NB4 (cell line): Measurements from ENCODE around the gene BRWD1.
"Not testable (repeated sequence)": the region's sequence is repeated elsewhere in the genome, so short reads cannot be mapped to it uniquely, and the experiment has no call there.

Experiments
- CTCF ChIP-seq: IDR thresholded peaks from one replicate; pipeline ENCODE4 v1.5.1; 2012; ENCODE audit warnings: low read depth, low read length
- MAX ChIP-seq: IDR thresholded peaks from 2 replicates; pipeline ENCODE4 v1.6.1; 2011; ENCODE audit warnings: low read depth, low read length
- MYC ChIP-seq: IDR thresholded peaks from 2 replicates; pipeline ENCODE4 v1.6.1; 2011; ENCODE audit warnings: low read depth, low read length
- POLR2A ChIP-seq: IDR thresholded peaks from 2 replicates; pipeline ENCODE4 v1.6.1; 2011; ENCODE audit warnings: mild to moderate bottlenecking; ENCODE audit not compliant: insufficient read length; ENCODE audit errors: extremely low read depth

DNA sequence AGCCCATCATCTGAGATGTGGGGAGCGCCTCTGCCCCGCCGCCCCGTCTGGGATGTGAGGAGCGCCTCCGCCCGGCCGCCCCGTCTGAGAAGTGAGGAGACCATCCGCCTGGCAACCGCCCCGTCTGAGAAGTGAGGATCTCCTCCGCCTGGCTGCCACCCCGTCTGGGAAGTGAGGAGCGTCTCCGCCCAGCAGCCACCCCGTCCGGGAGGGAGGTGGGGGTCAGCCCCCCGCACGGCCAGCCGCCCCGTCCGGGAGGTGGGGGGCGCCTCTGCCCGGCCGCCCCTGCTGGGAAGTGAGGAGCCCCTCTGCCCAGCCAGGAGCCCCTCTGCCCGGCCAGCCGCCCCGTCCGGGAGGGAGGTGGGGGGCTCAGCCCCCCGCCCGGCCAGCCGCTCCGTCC, 156.2 kb downstream of the BRWD1 start:
- not testable (repeated sequence) for TF ChIP-seq POLR2A, CTCF, MAX, MYC
